Hematopoietic multipotent progenitor cell treated with erythropoietin and hydrocortisone succinate and interleukin-3 and kit ligand, for 4 days (in vitro differentiated cells): Measurements from ENCODE around the gene POU2F1.

Source experiments
- DNase-seq: peaks from one replicate; pipeline ENCODE4 v3.0.0-alpha.2; 2015

The POU2F1 gene

DNA sequence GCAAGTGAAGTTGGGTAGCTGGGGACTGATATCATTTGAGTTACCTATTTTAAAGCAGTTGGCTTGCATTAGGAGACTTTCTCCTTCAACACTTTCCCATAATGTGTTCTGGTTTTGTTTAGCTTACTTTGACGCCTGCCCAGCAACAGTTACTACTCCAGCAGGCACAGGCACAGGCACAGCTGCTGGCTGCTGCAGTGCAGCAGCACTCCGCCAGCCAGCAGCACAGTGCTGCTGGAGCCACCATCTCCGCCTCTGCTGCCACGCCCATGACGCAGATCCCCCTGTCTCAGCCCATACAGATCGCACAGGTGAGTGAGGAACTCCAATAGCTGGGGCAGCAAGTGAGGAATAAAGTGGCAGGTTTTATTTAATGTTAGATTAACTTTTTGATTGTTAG is 153.3 kb downstream of the POU2F1 start:
- no peak for DNase-seq

DNA sequence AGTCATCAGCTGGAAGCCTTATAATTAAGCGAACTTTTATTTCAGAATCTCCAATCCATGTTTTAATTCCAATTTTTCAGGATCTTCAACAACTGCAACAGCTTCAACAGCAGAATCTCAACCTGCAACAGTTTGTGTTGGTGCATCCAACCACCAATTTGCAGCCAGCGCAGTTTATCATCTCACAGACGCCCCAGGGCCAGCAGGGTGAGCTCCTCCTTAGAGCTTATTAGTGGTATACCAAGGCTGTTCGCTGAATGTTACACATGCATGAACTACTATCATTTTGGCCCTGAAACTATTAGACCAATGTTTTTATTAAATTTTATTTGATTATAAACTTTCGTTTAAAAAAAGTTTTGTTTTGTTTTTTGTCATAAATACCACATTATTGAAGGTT is 155.3 kb downstream of the POU2F1 start:
- no peak for DNase-seq

DNA sequence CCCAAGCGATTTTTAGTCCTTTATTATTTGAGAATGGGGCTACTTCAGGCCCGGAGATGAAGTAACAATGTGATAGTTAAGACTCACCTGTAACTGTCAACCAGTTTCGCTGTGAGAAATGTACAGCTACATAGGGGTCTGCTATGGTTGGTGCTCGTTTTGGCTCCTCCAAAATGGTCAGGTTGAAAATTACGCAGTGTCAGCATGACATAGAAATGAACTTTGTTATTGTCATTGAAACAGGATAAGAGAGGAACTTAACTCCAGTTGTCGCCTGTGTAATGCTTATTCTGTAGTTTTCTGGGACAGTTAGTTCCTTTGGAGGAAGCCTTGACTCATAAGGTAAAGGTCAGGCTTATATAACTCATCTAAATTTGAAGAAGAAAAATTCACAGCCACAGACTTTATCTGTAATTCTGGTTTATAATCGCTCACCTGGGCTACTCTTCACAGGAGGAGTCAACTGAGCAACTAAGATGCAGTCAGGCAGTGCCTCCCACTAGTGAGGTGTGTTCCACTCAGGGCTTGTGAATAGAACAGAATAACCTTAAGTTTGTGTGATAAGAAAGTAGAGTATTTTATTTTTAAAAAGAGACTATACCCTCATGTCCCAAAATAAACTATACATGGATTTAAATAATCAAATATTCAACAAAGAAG is 166.7 kb downstream of the POU2F1 start:
- no peak for DNase-seq

DNA sequence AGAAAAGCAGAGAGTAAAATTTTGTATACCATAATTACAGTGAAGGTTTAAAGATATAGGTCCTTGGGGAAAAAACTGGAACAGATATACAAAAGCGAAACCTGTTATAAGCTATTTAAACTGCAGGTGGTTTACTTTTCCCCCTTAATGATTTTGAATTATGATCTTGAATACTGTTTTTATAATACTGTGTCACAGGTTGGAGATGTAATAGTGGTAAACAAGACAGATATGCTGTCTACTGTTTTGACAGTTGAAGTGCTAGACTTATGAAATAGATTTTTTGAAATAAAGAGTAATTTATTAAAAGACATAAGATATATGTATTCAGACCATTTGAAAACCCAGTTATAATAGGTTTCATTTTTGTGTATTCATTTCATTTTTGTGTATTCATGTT is 168.3 kb downstream of the POU2F1 start:
- DNase-seq = no peak

DNA sequence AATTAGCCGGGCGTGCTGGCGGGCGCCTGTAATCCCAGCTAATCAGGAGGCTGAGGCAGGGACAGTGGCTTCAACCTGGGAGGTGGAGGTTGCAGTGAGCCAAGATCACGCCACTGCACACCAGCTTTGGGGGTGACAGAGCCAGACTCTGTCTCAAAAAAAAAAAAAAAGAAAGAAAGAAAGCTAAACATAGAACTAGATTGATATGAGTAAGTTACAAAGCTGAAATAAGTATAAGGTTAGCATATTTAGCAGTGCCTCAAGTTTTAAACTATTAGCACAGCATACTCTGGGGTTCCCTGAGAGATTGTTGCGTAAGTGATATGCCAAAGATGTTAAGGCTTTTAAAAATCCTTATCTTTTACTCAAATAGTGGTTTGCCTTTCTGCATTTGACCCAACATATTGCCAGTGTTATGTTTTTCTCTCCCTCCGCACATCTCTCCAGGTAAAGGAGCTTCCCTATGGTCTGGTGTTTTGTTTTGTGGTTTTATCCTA is 171.6 kb downstream of the POU2F1 start:
- peak; percentile 8 for DNase-seq

DNA sequence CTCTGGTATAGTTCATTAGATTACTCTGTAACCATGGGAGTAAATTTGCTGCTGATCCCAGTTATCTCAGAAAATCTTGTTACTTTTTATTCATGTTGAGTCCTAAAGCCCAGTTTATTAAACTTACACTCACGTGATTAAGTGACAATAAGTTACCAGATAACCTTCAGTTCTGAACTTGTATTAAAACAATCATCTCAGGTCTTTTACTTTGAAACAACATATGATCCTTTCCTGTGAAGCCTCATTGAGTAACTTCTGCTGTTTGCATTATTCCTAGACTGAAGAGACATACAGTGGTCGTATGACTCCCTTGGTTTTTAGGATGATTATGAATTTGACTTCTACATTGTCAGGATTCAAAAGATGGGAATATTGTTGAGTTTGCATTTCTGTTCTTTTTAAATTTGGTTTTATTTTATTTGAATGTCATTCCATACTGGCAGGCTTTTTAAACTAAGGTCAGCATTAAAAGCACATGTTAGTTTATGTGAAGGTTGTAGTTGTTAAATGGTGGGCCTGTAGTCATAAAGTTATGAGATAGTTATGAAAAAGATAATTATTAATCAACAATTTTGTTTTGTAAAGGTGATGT is 179.8 kb downstream of the POU2F1 start:
- no peak for DNase-seq

DNA sequence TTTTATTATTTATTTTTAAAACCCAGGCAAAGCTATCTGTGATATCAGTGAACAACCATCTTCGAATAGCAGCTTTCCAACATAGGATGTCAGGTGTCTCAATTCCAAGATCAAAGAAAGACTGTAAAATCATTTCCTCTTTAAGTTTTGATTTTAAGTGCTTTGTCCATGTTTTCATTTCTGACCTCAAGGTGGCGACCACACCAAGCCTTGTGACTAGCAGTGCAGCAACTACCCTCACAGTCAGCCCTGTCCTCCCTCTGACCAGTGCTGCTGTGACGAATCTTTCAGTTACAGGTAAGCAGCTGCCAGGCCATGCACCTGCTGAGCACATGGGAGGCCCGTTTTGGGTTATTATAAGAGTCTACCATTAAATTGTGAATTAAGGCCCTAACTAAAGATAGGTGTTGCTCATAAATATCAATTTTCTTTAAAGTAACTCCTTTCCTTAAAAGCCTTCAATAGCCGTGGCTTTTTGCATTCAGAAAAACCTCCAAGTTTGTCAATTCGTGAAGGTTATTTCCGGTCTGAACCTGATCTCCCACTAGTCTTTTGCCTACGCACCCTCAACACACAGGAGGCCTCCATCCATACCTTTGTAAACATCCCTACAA is 180.7 kb downstream of the POU2F1 start:
- DNase-seq = peak; percentile 70

DNA sequence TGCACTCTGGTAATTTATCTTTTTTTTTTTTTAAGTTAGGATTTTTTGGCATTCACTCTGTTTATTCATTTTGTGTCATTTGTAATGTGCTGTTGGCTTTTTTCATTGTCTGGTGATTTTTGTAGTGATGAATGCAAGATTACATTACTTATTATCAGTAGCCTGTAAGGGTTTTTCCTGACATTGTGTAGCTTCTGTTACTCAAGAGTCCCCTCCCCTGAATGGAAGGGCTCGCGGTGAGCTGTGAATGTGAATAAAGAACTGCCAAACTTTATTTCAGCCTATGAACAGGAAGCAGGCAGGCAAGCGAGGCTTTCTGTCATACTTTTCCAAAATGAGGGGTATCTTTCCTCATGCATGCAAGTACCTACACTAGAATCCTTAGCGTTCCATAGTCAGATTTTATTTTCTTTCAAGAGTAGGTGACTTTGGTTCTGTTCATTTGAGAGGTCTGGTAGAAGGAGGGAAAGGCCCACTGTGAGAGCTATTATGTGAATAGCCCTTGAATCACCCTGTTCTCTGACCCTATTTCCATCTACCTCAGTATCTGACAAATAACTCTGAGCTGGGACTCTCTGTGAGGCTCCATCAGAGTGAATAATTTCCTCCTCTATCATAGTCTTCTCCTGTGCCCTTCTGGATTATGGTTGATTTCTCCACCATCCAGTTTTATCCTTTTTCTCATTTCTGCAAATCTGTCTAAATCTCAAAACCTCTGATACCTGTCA is 183.6 kb downstream of the POU2F1 start:
- DNase-seq = no peak

DNA sequence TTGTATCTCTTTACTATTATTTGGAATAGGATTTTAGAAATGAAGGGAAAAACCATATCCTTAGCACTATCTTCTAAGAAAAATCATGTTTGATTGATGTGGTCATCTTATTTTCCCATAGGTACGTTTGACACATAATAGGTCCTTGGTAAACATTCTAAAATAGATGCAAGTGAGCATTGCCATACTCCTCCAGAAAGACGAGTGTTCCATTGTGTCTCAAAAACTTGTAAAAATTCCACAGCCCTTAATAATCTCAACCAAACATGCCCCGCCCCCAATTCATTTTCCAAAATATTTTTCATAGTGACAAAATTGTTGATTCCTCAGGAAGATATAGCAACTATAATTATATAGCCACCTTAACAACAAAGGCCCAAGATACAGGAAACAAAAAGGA is 184.2 kb downstream of the POU2F1 start:
- no peak for DNase-seq

DNA sequence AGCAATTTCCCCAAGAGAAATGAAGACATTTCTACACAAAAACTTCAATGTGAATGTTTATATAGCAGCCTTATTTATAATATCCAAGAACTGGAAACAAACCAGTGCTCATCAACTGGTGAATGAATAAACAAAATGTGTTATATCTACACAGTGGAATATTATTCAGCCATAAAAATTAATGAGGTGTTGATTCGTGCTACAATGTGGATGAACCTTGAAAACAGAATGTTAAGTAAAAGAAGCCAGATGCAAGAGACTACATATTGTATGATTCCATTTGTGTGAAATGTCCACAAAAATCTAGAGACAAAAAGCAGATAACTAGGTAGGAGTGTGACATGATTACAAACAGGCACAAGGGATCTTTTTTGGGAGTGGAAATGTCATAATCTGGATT is 187.7 kb downstream of the POU2F1 start:
- DNase-seq = no peak

DNA sequence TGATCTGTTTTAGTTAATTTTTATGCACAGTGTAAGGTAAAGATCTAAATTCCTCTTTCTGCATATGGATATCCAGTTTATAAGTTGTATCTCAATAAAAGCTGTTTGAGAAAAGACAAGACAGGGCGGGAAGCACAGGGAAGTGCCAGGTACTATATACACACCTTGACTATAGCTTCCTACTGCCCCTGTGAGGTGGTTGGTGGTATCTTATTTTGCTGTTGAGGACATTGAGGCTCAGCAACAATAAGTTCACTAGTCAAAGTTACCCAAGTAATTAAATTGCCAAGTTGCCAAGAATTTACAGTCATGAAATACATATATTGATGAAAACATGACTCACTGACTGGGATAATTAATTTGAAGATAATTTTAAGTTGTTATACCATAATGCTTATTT is 188.5 kb downstream of the POU2F1 start:
- DNase-seq = no peak

DNA sequence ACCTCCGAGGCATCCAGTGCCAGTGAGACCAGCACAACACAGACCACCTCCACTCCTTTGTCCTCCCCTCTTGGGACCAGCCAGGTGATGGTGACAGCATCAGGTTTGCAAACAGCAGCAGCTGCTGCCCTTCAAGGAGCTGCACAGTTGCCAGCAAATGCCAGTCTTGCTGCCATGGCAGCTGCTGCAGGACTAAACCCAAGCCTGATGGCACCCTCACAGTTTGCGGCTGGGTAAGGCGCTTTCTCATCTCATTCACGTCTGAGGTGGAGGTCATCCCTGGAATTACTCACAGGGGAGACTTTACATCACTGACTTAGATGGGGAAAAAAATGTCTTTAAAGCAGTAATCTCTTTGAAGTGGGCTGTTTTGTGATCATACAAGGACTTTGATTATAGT is 191.4 kb downstream of the POU2F1 start:
- DNase-seq = no peak

DNA sequence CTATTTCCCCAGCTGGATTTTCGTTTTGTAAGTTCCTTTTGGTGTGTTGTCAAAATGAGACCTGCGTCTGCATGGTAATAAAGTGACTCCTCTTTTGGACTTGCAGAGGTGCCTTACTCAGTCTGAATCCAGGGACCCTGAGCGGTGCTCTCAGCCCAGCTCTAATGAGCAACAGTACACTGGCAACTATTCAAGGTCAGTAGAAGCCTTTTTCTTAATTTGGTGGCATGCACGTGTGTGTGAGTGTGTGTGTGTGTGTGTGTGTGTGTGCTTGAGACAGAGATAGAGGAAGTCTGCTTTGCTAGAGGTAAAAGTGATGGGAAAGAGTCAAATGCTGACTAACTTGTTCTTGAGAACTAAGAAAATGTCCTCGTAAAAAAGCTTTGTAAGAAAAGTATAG is 192.2 kb downstream of the POU2F1 start:
- DNase-seq = peak; percentile 31

DNA sequence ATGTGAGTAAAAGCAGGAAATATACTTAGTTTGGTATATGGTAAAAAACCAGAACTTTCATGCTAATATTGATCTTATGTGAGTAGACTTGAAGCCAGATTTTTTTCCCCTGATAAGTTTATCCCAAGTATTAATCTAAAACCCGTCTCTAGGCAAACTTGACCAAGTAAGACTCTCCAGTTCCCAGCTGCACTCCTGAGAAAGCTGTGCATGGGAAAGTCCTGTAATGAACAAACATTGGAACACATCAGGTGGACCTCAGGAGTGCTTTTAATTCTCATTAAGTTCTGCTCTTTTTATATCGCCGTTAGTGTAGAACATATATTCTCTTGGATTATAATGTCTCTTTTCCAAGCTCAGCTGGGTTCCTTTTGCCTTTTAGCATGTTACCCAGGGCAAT is 192.6 kb downstream of the POU2F1 start:
- no peak for DNase-seq

DNA sequence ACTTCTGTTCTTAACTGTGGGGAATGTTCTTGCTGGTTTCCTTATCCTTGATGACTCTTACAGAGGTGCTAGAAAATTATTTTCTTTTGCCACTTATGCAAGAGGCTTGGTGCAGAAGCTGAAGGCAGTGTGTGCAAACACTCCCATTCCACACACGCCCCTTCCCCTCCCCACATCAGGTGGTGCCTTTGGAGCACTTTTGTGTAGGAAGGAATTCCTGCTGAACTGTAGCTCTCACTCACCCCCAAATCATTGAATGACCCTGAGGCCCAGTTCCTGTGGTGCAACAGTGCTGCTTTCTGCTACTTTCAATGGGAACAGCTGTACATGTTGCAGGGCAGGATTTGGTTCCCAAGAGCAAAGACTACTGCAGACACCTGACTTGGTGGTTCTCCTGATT is 195.8 kb downstream of the POU2F1 start:
- no peak for DNase-seq

DNA sequence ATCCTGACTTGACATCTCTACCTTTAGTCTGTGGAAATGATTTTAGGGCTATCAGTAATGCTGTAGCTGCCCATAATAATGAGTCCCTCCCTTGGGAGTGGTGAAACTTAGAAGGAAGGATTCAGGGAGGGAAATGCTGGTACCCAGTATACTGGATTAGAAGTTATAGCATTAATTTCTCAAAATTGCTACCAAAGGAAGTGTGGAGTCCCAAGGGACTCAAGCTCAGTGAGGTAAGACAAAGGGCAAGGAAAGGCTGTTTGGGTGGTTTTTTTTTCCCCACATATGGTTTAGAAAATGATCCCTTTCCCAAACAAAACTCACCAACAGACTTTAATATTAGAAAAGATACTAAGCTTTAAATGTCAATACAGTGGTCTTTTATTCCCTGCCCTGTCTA is 197.7 kb downstream of the POU2F1 start:
- no peak for DNase-seq

DNA sequence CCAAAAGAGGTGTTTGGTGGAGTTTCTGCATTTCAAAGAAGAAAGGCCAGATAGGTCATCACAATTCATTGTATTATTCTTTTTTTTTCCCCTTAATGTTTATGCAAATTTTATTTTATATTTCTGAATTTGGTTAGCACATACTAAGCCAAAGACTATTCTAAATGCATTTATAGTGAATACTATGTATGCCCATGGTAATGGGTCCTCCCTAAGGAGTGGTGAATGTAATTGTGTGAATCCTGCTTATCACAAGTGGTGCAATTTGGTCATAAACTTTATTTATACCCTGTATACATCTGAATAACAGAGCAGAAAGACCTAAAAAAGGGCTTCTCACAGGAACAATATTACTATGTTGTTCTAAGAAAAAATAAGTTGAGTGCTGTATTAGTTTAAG is 198.6 kb downstream of the POU2F1 start:
- DNase-seq = no peak

DNA sequence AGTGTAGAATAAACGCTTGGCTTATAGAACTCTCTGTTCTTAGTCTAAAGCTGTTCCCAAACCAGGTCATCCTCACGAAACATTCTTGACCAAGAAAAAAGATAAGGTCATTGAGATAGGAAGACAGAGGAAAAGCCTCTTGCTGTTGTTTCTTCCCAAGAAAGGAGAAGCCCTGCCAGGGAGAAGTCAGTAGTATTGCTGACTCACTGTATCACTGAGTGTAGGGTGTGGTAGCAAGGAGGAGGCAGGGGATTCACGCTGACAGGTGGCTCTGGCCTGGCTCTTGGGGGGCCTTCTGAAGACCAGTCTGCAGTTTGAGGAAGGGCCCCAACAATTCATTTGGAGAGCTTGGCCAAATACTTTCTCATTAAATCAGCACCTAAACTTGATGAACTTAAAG is 199.8 kb downstream of the POU2F1 start:
- no peak for DNase-seq

DNA sequence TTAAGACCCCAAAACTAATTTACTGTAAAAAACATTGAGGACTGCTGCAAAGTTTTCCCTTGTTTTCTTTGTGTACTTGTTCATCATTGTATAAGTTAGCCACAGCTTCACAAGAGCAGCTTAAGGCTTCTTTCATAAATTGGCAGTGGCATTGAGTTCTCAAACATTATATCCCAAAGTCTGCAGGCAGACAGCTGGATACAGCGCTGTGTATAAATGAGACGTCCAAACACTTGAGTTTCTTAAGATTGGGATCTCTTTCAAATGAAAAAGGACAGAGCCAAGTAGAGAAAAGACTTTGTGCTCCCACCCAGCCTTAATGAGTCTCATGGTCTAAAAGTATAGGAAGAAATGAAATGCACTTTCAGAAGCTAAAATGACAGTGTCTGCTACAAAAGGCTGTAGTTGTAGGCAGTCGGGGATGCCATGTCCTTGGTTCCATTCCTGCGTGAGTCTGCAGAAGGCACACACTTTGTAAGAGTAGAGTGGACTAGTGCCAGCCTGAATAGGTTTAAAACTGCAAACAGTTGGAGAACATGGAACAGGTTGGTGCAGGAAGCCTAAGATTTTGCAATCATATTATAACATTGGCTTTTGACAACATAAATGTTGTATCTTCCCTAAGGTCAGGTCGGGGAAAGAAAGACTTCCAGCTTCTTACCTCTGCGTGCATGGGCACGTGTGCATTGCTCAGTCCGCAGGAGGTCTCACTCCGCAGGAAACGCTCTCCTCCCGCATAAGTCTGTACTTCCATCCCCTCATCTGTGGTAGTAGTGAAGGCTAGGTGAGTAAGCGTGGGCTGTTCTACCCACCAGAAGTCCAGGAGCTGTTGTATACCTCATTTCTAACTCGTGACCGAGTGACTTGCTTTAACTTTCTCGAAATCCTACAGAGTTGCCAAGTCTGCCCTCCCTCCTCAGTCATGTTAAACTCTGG is 203.3 kb downstream of the POU2F1 start:
- no peak for DNase-seq

DNA sequence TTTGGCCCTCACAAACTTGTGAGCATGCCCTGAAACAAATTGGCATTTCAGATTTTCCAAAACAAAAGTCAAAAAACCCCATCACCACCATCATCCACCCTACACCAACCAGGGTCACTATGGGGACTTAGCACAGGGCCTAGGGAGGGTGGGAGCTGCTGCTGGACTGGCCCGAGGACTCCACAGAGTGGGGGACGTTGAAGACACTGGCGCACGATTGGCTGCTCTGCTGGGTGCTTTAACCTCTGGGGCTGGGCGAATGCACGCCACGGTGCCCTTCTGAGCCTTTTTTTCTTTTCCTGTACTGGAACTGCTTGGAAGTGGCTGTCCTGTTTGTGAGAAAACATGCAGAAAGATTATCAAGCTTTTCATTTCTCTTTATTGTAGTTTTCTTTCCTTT is 204.8 kb downstream of the POU2F1 start:
- no peak for DNase-seq

DNA sequence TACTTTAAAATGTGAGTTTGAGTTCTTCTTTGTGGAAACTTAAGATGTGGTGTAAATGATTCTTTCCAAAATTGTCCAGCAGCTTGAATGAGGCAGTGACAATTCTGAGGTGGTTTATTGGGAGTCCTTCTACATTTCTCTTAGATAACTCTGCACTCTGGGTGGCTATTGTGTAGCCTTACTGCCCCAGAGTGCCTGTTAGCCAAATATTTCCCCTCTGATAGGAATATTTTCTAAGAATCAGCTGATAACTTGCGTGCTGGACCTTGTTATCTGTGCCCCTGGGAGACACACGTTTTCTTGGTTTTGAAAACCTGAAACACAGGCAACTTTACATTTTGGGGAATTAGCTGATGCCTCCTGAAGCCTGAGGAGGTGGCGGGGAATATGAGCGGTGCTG is 206.0 kb downstream of the POU2F1 start:
- DNase-seq = peak; percentile 31

DNA sequence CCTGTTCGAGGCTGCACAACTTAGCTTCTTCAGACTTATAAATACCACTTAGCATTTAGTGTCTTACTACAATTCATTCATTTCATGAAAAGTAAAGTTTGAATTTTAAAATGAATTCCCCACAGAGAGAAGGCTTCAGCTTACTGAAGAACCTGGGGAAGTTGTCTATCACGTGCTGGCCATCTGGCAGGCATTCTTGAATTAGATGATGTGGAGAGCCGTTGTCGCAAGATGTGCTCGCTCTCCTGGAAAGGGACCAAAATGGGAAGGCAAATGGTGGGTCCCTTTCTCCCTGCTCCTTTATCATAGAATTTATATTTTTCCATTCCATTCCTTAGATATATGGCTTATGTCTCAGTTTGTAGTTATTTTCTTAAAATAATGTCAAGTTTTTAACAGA is 207.2 kb downstream of the POU2F1 start:
- no peak for DNase-seq

DNA sequence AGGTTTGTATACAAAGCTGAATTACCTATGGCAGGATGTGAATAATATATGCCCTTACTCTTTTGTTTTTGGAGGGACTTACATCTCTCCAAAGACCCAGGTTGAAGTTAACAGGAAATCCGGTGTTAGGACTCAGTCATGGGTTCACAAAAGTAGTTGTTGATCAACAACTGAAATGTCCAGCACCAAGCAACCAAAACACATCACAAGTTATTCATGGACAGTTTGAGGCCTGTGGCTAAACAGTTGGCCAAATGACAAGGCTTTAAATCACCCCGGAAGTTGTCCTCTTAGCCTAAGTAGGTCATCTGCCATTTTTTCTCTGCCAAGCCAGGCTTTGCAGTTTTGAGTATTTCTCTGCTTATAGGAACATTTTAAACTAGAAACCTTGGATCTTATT is 207.7 kb downstream of the POU2F1 start:
- DNase-seq = no peak
